AG09309 (cell line): ENCODE measurements around the gene SGCA.

Experiments used
- DNase-seq: peaks from one replicate; pipeline ENCODE4 v3.0.0-alpha.2; 2010; ENCODE audit warnings: low read depth
- H3K4me3 ChIP-seq: 2 replicates; pipeline ENCODE4 v1.5.1; 2011; ENCODE audit warnings: mild to moderate bottlenecking, low read depth, low read length, moderate library complexity; ENCODE audit not compliant: control insufficient read depth
- CTCF ChIP-seq: IDR thresholded peaks from 2 replicates; pipeline ENCODE4 v1.5.1; 2011; ENCODE audit warnings: mild to moderate bottlenecking, low read depth, low read length, inconsistent platforms; ENCODE audit not compliant: insufficient read depth, control insufficient read depth; ENCODE audit errors: missing control alignments

The SGCA gene

GRCh38 chr17:50209472-50210239 is 43.9 kb downstream of the SGCA start:
- peak; percentile 100 for DNase-seq
- peak overlapping the region; percentile 31 for H3K4me3 ChIP-seq
- TF ChIP-seq CTCF: no peak

GRCh38 chr17:50210240-50211225 is 44.7 kb downstream of the SGCA start:
- H3K4me3 ChIP-seq: peak overlapping the region; percentile 31
- no peak for TF ChIP-seq CTCF
- peak; percentile 91 for DNase-seq

- peak overlapping the region; percentile 5 for H3K4me3 ChIP-seq
- no peak for TF ChIP-seq CTCF
- DNase-seq: no peak
Measured at GRCh38 chr17:50211249-50212120, 45.7 kb downstream of the SGCA start.

- no peak for TF ChIP-seq CTCF
Measured at GRCh38 chr17:50212121-50212843, 46.5 kb downstream of the SGCA start.

GRCh38 chr17:50213026-50214022 is 47.5 kb downstream of the SGCA start:
- DNase-seq: no peak
- TF ChIP-seq CTCF: peak; percentile 19
- H3K4me3 ChIP-seq: no peak overlapping the region

More at GRCh38 chr17:50212121-50212843, 46.5 kb downstream of the SGCA start:
- peak; percentile 94 for DNase-seq
- peak overlapping the region; percentile 5 for H3K4me3 ChIP-seq
